ENCODE results near the gene SMCP.

SMCP gene

DNA sequence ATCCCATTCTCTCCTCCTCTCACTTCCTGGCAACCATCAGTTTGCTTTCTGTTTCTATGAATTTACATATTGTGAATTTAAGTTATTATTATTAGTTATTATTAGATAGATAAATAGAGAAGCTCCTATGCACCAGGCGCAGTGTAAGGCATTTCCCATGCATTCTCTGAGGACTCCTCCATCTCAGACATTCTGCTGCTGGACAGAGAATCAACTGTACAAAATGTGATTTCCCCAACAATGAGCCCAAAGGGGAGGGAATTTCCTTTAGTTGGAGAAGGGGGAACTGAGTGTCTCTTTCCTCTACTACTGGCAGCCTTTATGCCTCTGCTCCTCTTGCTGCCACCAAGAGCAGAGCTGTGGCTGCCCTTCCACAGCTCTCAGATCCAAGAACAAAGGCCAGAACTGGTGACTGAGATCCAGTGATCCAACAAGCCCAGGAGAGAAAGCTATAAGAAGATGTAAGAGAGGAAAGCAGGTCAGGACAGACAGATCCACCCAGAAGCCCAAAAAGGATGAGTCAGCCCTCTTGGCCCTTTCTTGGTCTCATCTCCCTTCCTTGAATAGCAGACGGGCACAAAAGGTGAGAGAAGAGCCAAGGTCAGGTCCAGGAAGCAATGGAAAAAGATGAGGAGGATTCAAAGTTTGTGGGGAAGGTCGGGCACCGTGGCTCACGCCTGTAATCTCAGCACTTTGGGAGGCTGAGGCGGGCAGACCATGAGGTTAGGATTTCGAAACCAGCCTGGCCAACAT lies 26.7 kb downstream of the SMCP start:
- H3K36me3 Mint-ChIP-seq (ENCODE audit: low read depth): no peaks in the 10 kb centered on the region
- intact Hi-C loops (cut with micrococcal nuclease): no loop called here
- H3K27me3 Mint-ChIP-seq: peaks cover 12% of the 10 kb centered on the region
- H3K9me3 Mint-ChIP-seq: no peaks in the 10 kb centered on the region
- H3K27ac Mint-ChIP-seq: no peak overlapping the region
- H3K4me1 Mint-ChIP-seq (ENCODE audit: low read depth): no peaks in the 10 kb centered on the region
- no peak overlapping the region for H3K4me3 Mint-ChIP-seq

- H3K27ac Mint-ChIP-seq: no peak overlapping the region
- no peaks in the 10 kb centered on the region for H3K36me3 Mint-ChIP-seq (ENCODE audit: low read depth)
- intact Hi-C loops (cut with micrococcal nuclease): no loop called here
- H3K27me3 Mint-ChIP-seq: peaks cover 17% of the 10 kb centered on the region
- H3K4me1 Mint-ChIP-seq (ENCODE audit: low read depth): no peaks in the 10 kb centered on the region
- H3K4me3 Mint-ChIP-seq: no peak overlapping the region
- H3K9me3 Mint-ChIP-seq: no peaks in the 10 kb centered on the region
Observed at GRCh38 chr1:152906023-152906565, 28.0 kb downstream of the SMCP start.

DNA sequence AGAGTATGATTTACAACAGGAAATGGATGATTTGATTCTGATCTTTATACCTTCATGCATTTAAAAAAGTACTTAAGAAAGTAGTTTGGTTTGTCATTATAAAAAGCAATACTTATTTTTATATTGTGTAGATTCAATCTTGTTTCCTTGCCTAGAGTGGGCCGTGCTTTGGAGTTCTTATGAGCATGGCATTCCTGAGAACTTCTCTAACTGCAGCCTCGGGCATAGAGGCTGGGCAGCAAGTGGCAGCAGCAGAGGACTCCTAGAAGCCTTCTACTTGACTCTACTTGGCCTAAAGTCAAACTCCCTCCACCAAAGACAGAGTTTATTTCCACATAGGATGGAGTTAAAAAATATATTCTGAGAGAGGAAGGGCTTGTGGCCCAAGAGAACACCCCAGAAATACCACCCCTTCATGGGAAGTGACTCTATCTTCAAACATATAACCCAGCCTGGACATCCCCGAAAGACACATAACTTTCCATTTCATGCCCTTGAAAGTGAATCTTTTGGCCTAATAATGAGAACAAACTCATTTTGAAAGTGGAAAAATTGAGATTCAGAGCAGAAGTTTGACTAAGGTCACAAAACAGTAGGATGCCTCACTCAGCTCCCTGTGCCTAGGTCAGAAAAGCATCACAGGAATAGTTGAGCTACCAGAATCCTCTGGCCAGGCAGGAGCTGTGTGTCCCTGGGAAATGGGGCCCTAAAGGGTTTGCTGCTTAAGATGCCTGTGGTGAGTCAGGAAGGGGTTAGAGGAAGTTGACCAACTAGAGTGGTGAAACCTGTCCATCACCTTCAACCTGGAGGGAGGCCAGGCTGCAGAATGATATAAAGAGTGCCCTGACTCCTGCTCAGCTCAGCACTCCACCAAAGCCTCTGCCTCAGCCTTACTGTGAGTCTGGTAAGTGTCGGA lies 29.8 kb downstream of the SMCP start, which contains the start of gene IVL:
TSS of gene IVL (plus strand) at position 861 of the 916 bp plus-strand sequence. CDS start 1,252 bp downstream, outside the sequence.
- Mint-ChIP-seq H3K27me3 (peaks cover 21% of the 10 kb centered on the region), H3K4me3 (no peak within 1 kb of the TSS), H3K36me3 (ENCODE audit: low read depth) (no peaks in the 10 kb centered on the region), H3K4me1 (ENCODE audit: low read depth) (no peaks in the 10 kb centered on the region), H3K9me3 (no peaks in the 10 kb centered on the region), H3K27ac (no peak within 1 kb of the TSS)
- intact Hi-C loops (cut with micrococcal nuclease): no loop called here

- intact Hi-C loops (cut with micrococcal nuclease): no loop called here
- no peaks in the 10 kb centered on the region for H3K9me3 Mint-ChIP-seq
- H3K27me3 Mint-ChIP-seq: peaks cover 21% of the 10 kb centered on the region
- no peak overlapping the region for H3K4me3 Mint-ChIP-seq
- H3K4me1 Mint-ChIP-seq (ENCODE audit: low read depth): no peaks in the 10 kb centered on the region
- no peak overlapping the region for H3K27ac Mint-ChIP-seq
- H3K36me3 Mint-ChIP-seq (ENCODE audit: low read depth): no peaks in the 10 kb centered on the region
Observed at GRCh38 chr1:152909206-152909605, 31.1 kb downstream of the SMCP start.

- intact Hi-C loops (cut with micrococcal nuclease): no loop called here
- Mint-ChIP-seq H3K27ac (no peak overlapping the region), H3K4me1 (ENCODE audit: low read depth) (no peaks in the 10 kb centered on the region), H3K9me3 (no peaks in the 10 kb centered on the region), H3K4me3 (no peak overlapping the region), H3K27me3 (peaks cover 24% of the 10 kb centered on the region), H3K36me3 (ENCODE audit: low read depth) (no peaks in the 10 kb centered on the region)
Observed at GRCh38 chr1:152912471-152912870, 34.3 kb downstream of the SMCP start.

- H3K27ac Mint-ChIP-seq: no peak overlapping the region
- H3K9me3 Mint-ChIP-seq: no peaks in the 10 kb centered on the region
- no peaks in the 10 kb centered on the region for H3K36me3 Mint-ChIP-seq (ENCODE audit: low read depth)
- H3K4me3 Mint-ChIP-seq: no peak overlapping the region
- H3K27me3 Mint-ChIP-seq: peaks cover 24% of the 10 kb centered on the region
- intact Hi-C loops (cut with micrococcal nuclease): no loop called here
- no peaks in the 10 kb centered on the region for H3K4me1 Mint-ChIP-seq (ENCODE audit: low read depth)
Observed at GRCh38 chr1:152912900-152913299, 34.8 kb downstream of the SMCP start.

DNA sequence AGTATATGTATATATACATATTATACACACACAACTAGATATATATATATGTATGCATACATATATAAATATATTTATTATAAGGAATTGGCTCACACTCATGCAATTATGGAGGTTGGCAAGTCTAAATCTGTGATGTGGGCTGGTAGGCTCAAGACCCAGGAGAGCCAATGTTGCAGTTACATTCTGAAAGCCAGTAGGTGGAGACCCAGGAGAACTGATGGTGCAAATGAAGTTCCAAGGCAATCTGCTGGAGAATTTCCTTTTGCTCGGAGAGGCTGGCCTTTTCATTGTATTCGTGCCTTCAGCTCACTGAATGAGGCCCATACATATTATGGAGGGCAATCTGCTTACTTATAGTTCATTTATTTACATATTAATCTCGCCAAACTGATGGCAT lies 39.7 kb downstream of the SMCP start:
- no peaks in the 10 kb centered on the region for H3K4me1 Mint-ChIP-seq (ENCODE audit: low read depth)
- H3K27me3 Mint-ChIP-seq: peaks cover 21% of the 10 kb centered on the region
- no peaks in the 10 kb centered on the region for H3K9me3 Mint-ChIP-seq
- H3K4me3 Mint-ChIP-seq: no peak overlapping the region
- no peaks in the 10 kb centered on the region for H3K36me3 Mint-ChIP-seq (ENCODE audit: low read depth)
- no peak overlapping the region for H3K27ac Mint-ChIP-seq
- intact Hi-C loops (cut with micrococcal nuclease): no loop called here

DNA sequence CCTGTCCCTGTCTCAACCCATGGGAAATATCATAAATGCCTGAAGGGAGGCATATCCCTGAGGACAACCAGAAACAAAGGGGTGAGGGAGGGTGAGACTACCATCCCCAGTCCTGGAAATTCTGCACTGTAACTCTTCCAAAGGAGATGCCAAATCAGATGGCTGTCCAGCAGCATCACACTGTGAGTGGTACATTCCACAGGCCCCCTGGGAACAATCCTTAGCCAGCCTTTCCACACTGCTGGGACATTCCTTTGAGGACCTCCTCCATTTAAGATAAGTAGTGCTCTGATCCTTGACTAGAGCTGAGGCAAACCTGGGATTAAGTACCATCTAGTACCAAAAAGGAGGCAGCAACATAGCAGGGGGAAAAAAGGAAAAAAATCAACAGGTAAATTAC lies 40.9 kb downstream of the SMCP start:
- Mint-ChIP-seq H3K4me1 (ENCODE audit: low read depth) (no peaks in the 10 kb centered on the region), H3K36me3 (ENCODE audit: low read depth) (no peaks in the 10 kb centered on the region), H3K4me3 (no peak overlapping the region), H3K27me3 (peaks cover 20% of the 10 kb centered on the region), H3K27ac (no peak overlapping the region), H3K9me3 (no peaks in the 10 kb centered on the region)
- intact Hi-C loops (cut with micrococcal nuclease): no loop called here

DNA sequence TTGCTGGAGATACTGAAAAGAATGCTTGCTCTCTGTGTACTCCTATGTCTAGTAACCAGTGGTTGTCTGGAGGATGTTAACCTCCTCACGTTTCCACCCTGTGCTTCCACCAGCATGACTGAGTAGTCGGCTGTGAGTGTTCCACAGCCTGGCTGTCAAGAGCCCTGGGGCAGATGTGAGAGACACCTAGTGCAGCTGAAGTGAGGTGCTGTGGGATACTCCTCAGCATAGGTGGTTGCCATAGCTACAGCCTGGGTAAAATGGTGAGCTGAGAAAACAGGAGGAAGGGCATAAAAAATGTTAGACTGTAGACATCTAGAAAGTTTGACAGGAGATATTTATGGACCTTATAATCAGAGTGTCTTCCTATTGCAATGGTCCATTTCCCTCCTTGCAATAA lies 46.1 kb downstream of the SMCP start:
- H3K4me3 Mint-ChIP-seq: no peak overlapping the region
- H3K9me3 Mint-ChIP-seq: no peaks in the 10 kb centered on the region
- H3K27ac Mint-ChIP-seq: no peak overlapping the region
- no peaks in the 10 kb centered on the region for H3K36me3 Mint-ChIP-seq (ENCODE audit: low read depth)
- H3K4me1 Mint-ChIP-seq (ENCODE audit: low read depth): no peaks in the 10 kb centered on the region
- H3K27me3 Mint-ChIP-seq: peaks cover 2% of the 10 kb centered on the region
- intact Hi-C loops (cut with micrococcal nuclease): no loop called here

GRCh38 chr1:152926091-152926490 lies 48.0 kb downstream of the SMCP start:
- Mint-ChIP-seq H3K27me3 (peaks cover 1% of the 10 kb centered on the region), H3K9me3 (no peaks in the 10 kb centered on the region), H3K27ac (no peak overlapping the region), H3K4me1 (ENCODE audit: low read depth) (no peaks in the 10 kb centered on the region), H3K4me3 (no peak overlapping the region), H3K36me3 (ENCODE audit: low read depth) (no peaks in the 10 kb centered on the region)
- intact Hi-C loops (cut with micrococcal nuclease): no loop called here

- Mint-ChIP-seq H3K9me3 (no peaks in the 10 kb centered on the region), H3K4me1 (ENCODE audit: low read depth) (no peaks in the 10 kb centered on the region), H3K4me3 (no peak overlapping the region), H3K27ac (no peak overlapping the region), H3K36me3 (ENCODE audit: low read depth) (no peaks in the 10 kb centered on the region), H3K27me3 (peaks cover 7% of the 10 kb centered on the region)
- intact Hi-C loops (cut with micrococcal nuclease): no loop called here
Observed at GRCh38 chr1:152928671-152929070, 50.5 kb downstream of the SMCP start.

DNA sequence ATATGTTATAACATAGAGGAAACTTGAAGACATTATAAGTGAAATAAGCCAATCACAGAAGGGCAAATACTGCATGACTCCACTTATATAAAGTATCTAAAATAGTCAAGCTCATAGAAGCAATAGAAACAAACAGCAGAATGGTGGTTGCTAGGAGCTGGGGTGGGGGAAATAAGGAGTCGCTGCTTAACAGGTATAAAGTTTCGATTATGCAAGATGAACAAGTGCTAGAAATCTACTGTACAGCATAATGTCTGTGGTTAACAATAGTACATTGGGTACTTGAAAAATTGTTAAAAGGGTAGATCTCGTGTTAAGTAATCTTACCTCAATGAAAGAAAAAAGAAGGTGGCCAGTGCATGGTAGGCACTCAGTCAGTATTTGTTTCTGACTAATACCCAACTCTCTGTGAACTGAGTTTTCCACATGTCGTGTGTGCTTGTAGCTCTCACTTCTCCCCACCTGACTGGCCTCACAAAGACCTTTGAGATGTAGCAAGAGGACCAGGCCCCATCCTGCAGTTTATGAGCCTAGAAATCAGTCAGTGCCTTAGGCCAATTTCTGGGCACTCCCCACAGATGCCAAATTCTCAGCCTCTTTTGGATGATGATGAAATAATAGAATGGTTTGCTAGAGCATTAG lies 54.2 kb downstream of the SMCP start:
- Mint-ChIP-seq H3K4me1 (ENCODE audit: low read depth) (no peaks in the 10 kb centered on the region), H3K9me3 (no peaks in the 10 kb centered on the region), H3K4me3 (no peak overlapping the region), H3K36me3 (ENCODE audit: low read depth) (no peaks in the 10 kb centered on the region), H3K27ac (no peak overlapping the region), H3K27me3 (peaks cover 10% of the 10 kb centered on the region)
- intact Hi-C loops (cut with micrococcal nuclease): no loop called here

- intact Hi-C loops (cut with micrococcal nuclease): no loop called here
- Mint-ChIP-seq H3K36me3 (ENCODE audit: low read depth) (no peaks in the 10 kb centered on the region), H3K27me3 (peaks cover 10% of the 10 kb centered on the region), H3K4me1 (ENCODE audit: low read depth) (no peaks in the 10 kb centered on the region), H3K9me3 (no peaks in the 10 kb centered on the region), H3K27ac (no peak overlapping the region), H3K4me3 (no peak overlapping the region)
Observed at GRCh38 chr1:152933196-152933595, 55.1 kb downstream of the SMCP start.
